GM19452 (cell line): ENCODE measurements around the gene ARHGEF26.
A peak's percentile ranks its signal among the peaks of the same experiment; 100 is the strongest.
"Not testable (repeated sequence)": the region's sequence is repeated elsewhere in the genome, so short reads cannot be mapped to it uniquely, and the experiment has no call there.

ENCODE experiments used
- ATAC-seq: cut with Tn5 transposase; IDR thresholded peaks from one replicate; pipeline ENCODE4 v1.9.1; 2021; ENCODE audit not compliant: unreplicated experiment

Gene ARHGEF26

GRCh38 chr3:154120961-154121700 lies at the start of gene ARHGEF26:
ARHGEF26 (plus strand) TSS chr3:154121390; CDS start chr3:154121993, 603 bp downstream.
- peak; percentile 69 for ATAC-seq

- no peak for ATAC-seq
Measured at GRCh38 chr3:154074966-154075365, 46.2 kb upstream of the ARHGEF26 start.

GRCh38 chr3:154078672-154079071 lies 42.5 kb upstream of the ARHGEF26 start:
- no peak for ATAC-seq

GRCh38 chr3:154081305-154081704 lies 39.9 kb upstream of the ARHGEF26 start:
- no peak for ATAC-seq

GRCh38 chr3:154085071-154085470 lies 36.1 kb upstream of the ARHGEF26 start:
- ATAC-seq, result no peak

GRCh38 chr3:154085799-154086198 lies 35.4 kb upstream of the ARHGEF26 start:
- ATAC-seq, result no peak

GRCh38 chr3:154086286-154086685 lies 34.9 kb upstream of the ARHGEF26 start:
- no peak for ATAC-seq

- ATAC-seq, result not testable (repeated sequence)
Measured at GRCh38 chr3:154087756-154088480, 33.3 kb upstream of the ARHGEF26 start.

GRCh38 chr3:154089421-154090420 lies 31.5 kb upstream of the ARHGEF26 start:
- no peak for ATAC-seq

- no peak for ATAC-seq
Measured at GRCh38 chr3:154094051-154094450, 27.1 kb upstream of the ARHGEF26 start.

GRCh38 chr3:154095832-154096421 lies 25.3 kb upstream of the ARHGEF26 start:
- ATAC-seq, result no peak

GRCh38 chr3:154098376-154098775 lies 22.8 kb upstream of the ARHGEF26 start:
- no peak for ATAC-seq

GRCh38 chr3:154100556-154100955 lies 20.6 kb upstream of the ARHGEF26 start:
- ATAC-seq, result no peak

- ATAC-seq, result no peak
Measured at GRCh38 chr3:154101250-154101649, 19.9 kb upstream of the ARHGEF26 start.

- ATAC-seq, result no peak
Measured at GRCh38 chr3:154102225-154102624, 19.0 kb upstream of the ARHGEF26 start.

- ATAC-seq, result no peak
Measured at GRCh38 chr3:154105218-154105975, 15.8 kb upstream of the ARHGEF26 start.

GRCh38 chr3:154111365-154111935 lies 9.7 kb upstream of the ARHGEF26 start:
- no peak for ATAC-seq

GRCh38 chr3:154112146-154112852 lies 8.9 kb upstream of the ARHGEF26 start:
- ATAC-seq, result no peak

- no peak for ATAC-seq
Measured at GRCh38 chr3:154113609-154114008, 7.6 kb upstream of the ARHGEF26 start.
